Uterus (tissue), 2 donors: Measurements from ENCODE around the gene PI4K2B.
"Not testable (repeated sequence)": the region's sequence is repeated elsewhere in the genome, so short reads cannot be mapped to it uniquely, and the experiment has no call there.

Source experiments
- POLR2A ChIP-seq, 2 donors: fragments of 450-650 bp; IDR thresholded peaks; one replicate each; pipeline ENCODE4 v1.6.1; 2016; ENCODE audit warnings: antibody characterized with exemption in 2 of 2, mild to moderate bottlenecking in 1 of 2, moderate library complexity in 1 of 2
- TF ChIP-seq, protein P1 (sequence below), 4 experiments: fragments of 200-600 bp in 2 of 4; fragments of 450-650 bp in 2 of 4; sonication (generic) in 2 of 4; IDR thresholded peaks; one replicate each; pipeline ENCODE4 v1.5.1; 2016 to 2019; ENCODE audit warnings: antibody characterized with exemption in 4 of 4, mild to moderate bottlenecking in 2 of 4, moderate library complexity in 1 of 4

DNA sequence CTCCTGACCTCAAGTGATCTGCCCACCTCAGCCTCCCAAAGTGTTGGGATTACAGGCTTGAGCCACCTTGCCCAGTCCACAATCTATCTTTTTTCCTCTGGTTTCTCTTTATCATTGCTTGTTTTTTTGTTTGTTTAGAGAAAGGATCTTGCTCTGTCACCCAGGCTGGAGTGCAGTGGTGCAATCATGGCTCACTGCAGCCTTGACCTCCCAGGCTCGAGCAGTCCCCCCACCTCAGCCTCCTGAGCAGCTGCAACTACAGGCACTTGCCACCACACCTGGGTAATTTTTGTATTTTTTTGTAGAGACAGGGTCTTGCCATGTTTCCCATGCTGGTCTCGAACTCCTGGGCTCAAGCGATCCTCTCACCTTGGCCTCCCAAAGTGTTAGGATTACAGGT, 94.6 kb downstream of the PI4K2B start:
- TF ChIP-seq, protein P1, sequence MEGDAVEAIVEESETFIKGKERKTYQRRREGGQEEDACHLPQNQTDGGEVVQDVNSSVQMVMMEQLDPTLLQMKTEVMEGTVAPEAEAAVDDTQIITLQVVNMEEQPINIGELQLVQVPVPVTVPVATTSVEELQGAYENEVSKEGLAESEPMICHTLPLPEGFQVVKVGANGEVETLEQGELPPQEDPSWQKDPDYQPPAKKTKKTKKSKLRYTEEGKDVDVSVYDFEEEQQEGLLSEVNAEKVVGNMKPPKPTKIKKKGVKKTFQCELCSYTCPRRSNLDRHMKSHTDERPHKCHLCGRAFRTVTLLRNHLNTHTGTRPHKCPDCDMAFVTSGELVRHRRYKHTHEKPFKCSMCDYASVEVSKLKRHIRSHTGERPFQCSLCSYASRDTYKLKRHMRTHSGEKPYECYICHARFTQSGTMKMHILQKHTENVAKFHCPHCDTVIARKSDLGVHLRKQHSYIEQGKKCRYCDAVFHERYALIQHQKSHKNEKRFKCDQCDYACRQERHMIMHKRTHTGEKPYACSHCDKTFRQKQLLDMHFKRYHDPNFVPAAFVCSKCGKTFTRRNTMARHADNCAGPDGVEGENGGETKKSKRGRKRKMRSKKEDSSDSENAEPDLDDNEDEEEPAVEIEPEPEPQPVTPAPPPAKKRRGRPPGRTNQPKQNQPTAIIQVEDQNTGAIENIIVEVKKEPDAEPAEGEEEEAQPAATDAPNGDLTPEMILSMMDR (IDR thresholded peaks at IDR 0.05) = not testable (repeated sequence)
- TF ChIP-seq POLR2A (IDR thresholded peaks at IDR 0.05) = not testable (repeated sequence)
